ENCODE measurements around the gene CAPZB. TPM values are rescaled to one million over a fixed set of nuclear protein-coding genes. Genes with fewer than 3 reads are reported as not detected.
A peak's percentile ranks its signal among the peaks of the same experiment; 100 is the strongest.

CAPZB gene
- total RNA-seq, 3 donors from 2014 or later (not counting 1 experiment from before 2014, with no cell fraction given): 369 to 393 (median 375) TPM

DNA sequence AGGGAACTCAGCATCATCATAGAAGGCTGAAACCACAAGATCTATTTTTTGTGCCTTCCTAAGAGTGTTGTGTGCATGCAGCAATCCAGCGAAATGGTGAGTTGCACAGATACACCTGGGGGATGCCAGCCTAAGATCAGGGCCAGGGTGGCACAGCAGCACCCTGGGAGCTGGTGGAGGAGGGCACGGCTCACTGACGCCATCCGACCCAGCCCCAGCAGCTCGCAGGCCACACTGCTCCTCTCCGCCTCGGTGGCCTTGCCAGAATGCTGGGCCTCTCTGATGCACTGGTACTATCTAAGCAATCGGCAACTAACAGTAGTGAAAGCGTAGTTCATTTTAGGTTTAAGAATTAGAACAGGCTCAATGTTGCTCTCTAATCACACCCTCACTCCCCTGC, 37.8 kb downstream of the CAPZB start:
- intact Hi-C loops (cut with micrococcal nuclease): no loop called here
- Mint-ChIP-seq H3K4me1 (peaks cover 82 to 93% of the 10 kb centered on the region in 2 donors), H3K9me3 (no peaks in the 10 kb centered on the region), H3K4me3 (no peak overlapping the region), H3K27me3 (ENCODE audit: low read depth in 2 of 2) (no peaks in the 10 kb centered on the region), H3K36me3 (no peaks in the 10 kb centered on the region), H3K27ac (peak overlapping the region; percentile 82 to 87)
- H3K4me3 ChIP-seq (ENCODE audit: low read length): no peak overlapping the region
- TF ChIP-seq, protein P1, sequence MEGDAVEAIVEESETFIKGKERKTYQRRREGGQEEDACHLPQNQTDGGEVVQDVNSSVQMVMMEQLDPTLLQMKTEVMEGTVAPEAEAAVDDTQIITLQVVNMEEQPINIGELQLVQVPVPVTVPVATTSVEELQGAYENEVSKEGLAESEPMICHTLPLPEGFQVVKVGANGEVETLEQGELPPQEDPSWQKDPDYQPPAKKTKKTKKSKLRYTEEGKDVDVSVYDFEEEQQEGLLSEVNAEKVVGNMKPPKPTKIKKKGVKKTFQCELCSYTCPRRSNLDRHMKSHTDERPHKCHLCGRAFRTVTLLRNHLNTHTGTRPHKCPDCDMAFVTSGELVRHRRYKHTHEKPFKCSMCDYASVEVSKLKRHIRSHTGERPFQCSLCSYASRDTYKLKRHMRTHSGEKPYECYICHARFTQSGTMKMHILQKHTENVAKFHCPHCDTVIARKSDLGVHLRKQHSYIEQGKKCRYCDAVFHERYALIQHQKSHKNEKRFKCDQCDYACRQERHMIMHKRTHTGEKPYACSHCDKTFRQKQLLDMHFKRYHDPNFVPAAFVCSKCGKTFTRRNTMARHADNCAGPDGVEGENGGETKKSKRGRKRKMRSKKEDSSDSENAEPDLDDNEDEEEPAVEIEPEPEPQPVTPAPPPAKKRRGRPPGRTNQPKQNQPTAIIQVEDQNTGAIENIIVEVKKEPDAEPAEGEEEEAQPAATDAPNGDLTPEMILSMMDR (IDR thresholded peaks at IDR 0.05): no peak
- 81% methylated on average over 9 of the region's 9 CpGs for WGBS (ENCODE audit: insufficient coverage)
- no peaks in the 10 kb centered on the region for H3K9me3 ChIP-seq (ENCODE audit: control insufficient read depth, insufficient read depth, low read length)
- DNase-seq (no peak), ATAC-seq (no peak)
- peaks cover 46% of the 10 kb centered on the region for H3K4me1 ChIP-seq (ENCODE audit: control insufficient read depth, insufficient read depth, low read length)
- H3K27me3 ChIP-seq (ENCODE audit: control insufficient read depth, insufficient read depth, low read length): no peaks in the 10 kb centered on the region
- peaks cover 10% of the 10 kb centered on the region for H3K36me3 ChIP-seq (ENCODE audit: control insufficient read depth, insufficient read depth, low read length)
- H3K27ac ChIP-seq (ENCODE audit: low read length): no peak overlapping the region

DNA sequence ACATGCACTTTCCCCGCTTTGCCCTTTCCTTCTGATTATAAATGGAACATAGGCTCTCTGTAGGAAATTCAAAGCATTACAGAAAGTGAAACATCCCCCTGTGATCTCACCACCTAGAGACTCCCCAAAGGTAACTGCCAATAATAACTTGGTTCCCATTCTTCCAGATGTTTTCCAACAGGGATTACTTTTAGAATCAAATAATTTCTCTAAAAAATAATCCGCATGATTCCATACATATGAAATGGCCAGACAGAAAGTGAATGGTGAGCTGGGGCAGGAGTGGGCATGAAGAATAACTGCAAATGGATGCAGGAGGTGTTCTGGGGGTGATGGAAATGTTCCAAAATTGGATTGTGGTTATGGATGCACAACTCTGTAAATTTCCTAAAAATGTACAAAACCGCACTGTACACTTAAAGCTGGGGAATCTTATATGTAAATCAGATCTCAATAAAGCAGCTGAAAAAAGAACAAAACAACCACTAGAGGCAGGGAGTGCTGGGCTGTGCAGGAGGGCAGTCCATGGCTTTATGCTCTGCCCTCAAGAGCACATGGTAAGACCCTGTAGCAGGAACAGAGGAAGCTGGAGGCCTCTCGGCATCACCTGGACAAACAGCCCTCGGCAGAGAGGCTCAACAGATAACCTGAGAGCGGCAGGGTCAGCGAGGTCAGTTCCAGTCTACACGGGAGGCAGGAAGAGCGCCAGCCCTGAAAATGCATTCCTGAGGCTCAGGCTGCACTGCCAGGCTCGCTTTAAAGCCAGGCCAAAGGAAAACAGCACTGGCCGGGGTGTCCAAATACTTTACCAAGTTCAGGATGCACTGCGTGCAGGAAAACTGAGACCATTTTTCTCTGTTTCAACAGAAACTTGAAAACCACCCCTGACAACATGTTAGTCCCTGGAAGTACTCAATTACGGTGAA, 39.7 kb downstream of the CAPZB start:
- TF ChIP-seq, protein P1 (IDR thresholded peaks at IDR 0.05): no peak
- intact Hi-C loops (cut with micrococcal nuclease): no loop called here
- Mint-ChIP-seq H3K36me3 (no peaks in the 10 kb centered on the region), H3K4me1 (peaks cover 79 to 85% of the 10 kb centered on the region in 2 donors), H3K4me3 (no peak overlapping the region), H3K9me3 (no peaks in the 10 kb centered on the region), H3K27me3 (ENCODE audit: low read depth in 2 of 2) (no peaks in the 10 kb centered on the region), H3K27ac (peak overlapping the region; percentile 77 to 87)
- no peaks in the 10 kb centered on the region for H3K9me3 ChIP-seq (ENCODE audit: control insufficient read depth, insufficient read depth, low read length)
- peaks cover 32% of the 10 kb centered on the region for H3K4me1 ChIP-seq (ENCODE audit: control insufficient read depth, insufficient read depth, low read length)
- DNase-seq (peak in 1 of 2 donors; percentile 40), ATAC-seq (peak in 1 of 3 donors; percentile 56)
- no peak overlapping the region for H3K27ac ChIP-seq (ENCODE audit: low read length)
- 77% methylated on average over 13 of the region's 13 CpGs for WGBS (ENCODE audit: insufficient coverage)
- no peaks in the 10 kb centered on the region for H3K27me3 ChIP-seq (ENCODE audit: control insufficient read depth, insufficient read depth, low read length)
- peaks cover 10% of the 10 kb centered on the region for H3K36me3 ChIP-seq (ENCODE audit: control insufficient read depth, insufficient read depth, low read length)
- H3K4me3 ChIP-seq (ENCODE audit: low read length): no peak overlapping the region

DNA sequence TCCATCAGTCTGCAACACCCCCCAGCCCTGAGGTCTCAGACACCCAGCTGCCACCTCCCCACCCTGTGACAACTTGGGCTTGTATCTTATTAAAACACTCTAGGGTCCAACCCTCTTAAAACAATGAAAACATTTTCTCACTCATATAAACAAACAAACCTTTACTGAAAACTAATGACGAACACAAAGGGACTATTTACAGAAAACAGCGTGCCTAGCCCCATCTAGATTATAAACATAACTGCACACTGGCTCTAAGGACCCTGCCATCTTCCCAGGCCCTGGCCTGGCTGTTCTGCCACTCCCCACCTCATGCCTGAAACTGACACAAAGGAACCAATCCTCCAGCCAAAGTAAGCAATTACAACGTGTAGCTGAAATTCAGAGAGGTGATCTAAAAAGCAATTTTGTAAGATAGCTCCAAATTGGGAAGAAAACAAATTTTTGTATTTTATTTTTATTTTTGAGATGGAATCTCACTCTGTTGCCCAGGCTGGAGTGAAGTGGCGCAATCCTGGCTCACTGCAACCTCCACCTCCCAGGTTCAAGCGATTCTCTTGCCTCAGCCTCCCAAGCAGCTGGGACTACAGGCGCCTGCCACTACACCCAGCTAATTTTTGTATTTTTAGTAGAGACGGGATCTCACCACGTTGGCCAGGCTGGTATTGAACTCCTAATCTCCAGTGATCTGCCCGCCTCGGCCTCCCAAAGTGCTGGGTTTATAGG, 40.9 kb downstream of the CAPZB start:
- no peak overlapping the region for H3K27ac ChIP-seq (ENCODE audit: low read length)
- H3K4me1 ChIP-seq (ENCODE audit: control insufficient read depth, insufficient read depth, low read length): peaks cover 36% of the 10 kb centered on the region
- ATAC-seq: no peak
- H3K4me3 ChIP-seq (ENCODE audit: low read length): no peak overlapping the region
- no peaks in the 10 kb centered on the region for H3K9me3 Mint-ChIP-seq
- H3K4me1 Mint-ChIP-seq: peaks cover 77 to 88% of the 10 kb centered on the region in 2 donors
- H3K27ac Mint-ChIP-seq: peak overlapping the region; percentile 77 to 87
- TF ChIP-seq, protein P1 (IDR thresholded peaks at IDR 0.05): no peak
- H3K4me3 Mint-ChIP-seq: no peak overlapping the region
- no peaks in the 10 kb centered on the region for H3K9me3 ChIP-seq (ENCODE audit: control insufficient read depth, insufficient read depth, low read length)
- no peak for DNase-seq
- peaks cover 9% of the 10 kb centered on the region for H3K36me3 ChIP-seq (ENCODE audit: control insufficient read depth, insufficient read depth, low read length)
- intact Hi-C loops (cut with micrococcal nuclease): no loop called here
- H3K27me3 Mint-ChIP-seq (ENCODE audit: low read depth in 2 of 2): no peaks in the 10 kb centered on the region
- WGBS (ENCODE audit: insufficient coverage): 86% methylated on average over 10 of the region's 10 CpGs
- H3K27me3 ChIP-seq (ENCODE audit: control insufficient read depth, insufficient read depth, low read length): no peaks in the 10 kb centered on the region
- H3K36me3 Mint-ChIP-seq: no peaks in the 10 kb centered on the region
